Psoas muscle (tissue), 8 donors: ENCODE results near the gene RAP1B. TPM values are rescaled to one million over a fixed set of nuclear protein-coding genes. Genes with fewer than 3 reads are reported as not detected.
A peak's percentile ranks its signal among the peaks of the same experiment; 100 is the strongest.

Source experiments
- ATAC-seq, 4 donors: fragments of 200-7000 bp; cut with Tn5 transposase; one replicate each; pipeline ENCODE4 v1.9.1; 2020; ENCODE audit warnings: moderate library complexity in 3 of 4, mild to moderate bottlenecking in 2 of 4
- DNase-seq, 2 donors: peaks; one replicate each; pipeline ENCODE4 v3.0.0-alpha.2; 2020
- H3K27ac ChIP-seq: fragments of 200-600 bp; one replicate; pipeline ENCODE4 v1.8.0; 2022
- H3K27me3 ChIP-seq, 3 donors: fragments of 200-600 bp in 1 of 3; one replicate each; pipeline versions ENCODE4 v1.6.1 to v1.8.0; 2013 to 2022; ENCODE audit warnings: low read length in 2 of 3, mild to moderate bottlenecking in 2 of 3, moderate library complexity in 1 of 3; ENCODE audit not compliant: insufficient read depth in 3 of 3
- H3K36me3 ChIP-seq, 2 donors: fragments of 200-600 bp in 1 of 2; one replicate each; pipeline versions ENCODE4 v1.6.1 to v1.8.0; 2013 to 2022; ENCODE audit warnings: low read depth in 1 of 2, mild to moderate bottlenecking in 1 of 2, moderate library complexity in 1 of 2; ENCODE audit not compliant: insufficient read depth in 1 of 2
- H3K4me1 ChIP-seq: fragments of 200-600 bp; one replicate; pipeline ENCODE4 v1.8.0; 2022
- H3K4me3 ChIP-seq: fragments of 200-600 bp; one replicate; pipeline ENCODE4 v1.8.0; 2022; ENCODE audit warnings: mild to moderate bottlenecking
- H3K9me3 ChIP-seq: fragments of 200-600 bp; one replicate; pipeline ENCODE4 v1.8.0; 2022
- CTCF ChIP-seq: fragments of 200-600 bp; IDR thresholded peaks from one replicate; pipeline ENCODE4 v1.8.0; 2022; ENCODE audit warnings: antibody characterized with exemption
- WGBS, 3 donors: extraction: QIAGEN DNeasy Blood & Tissue Kit; methylation state at CpG; one replicate each; pipeline versions ENCODE4 v1.1.6 to v1.1.7; 2013; 5-methylcytosine and 5-hydroxymethylcytosine counted together
- intact Hi-C, 2 donors: fragments of 100-400 bp; cut with DNase I; formaldehyde crosslinking; loops; one replicate each; pipeline versions ENCODE4 v1.11.0 to v1.14.2; 2022
- polyA plus RNA-seq, 3 donors: library from polyadenylated mRNA; stranded (reverse); fragments of 200-250 nt; gene quantifications; one replicate each; pipeline ENCODE4 v1.2.3, GENCODE V29; 2013
- total RNA-seq, 4 donors: library from RNA; stranded (reverse); fragmentation: NEBNext Ultra II Directional in 2 of 4; extraction: Animal tissue kit (Norgen Biotek cat#: 25700) in 2 of 4; gene quantifications; one replicate each; pipeline versions ENCODE4 v1.2.1 to v1.2.4, GENCODE V29; 2021 to 2023
- donor health status: healthy with polysubstance abuse.
- donor health status: DM: no; HTN: no; CAD: no; lungs with moderate emphysema.
- donor health status: Bipolar disorder and iron deficiency.
- donor health status: healthy.
- donor health status: DM: yes; HTN: yes; CAD: no.
- donor health status: DM: no; HTN: no; CAD: no.
- donor health status: DM: no; HTN: no; CAD: no.
- donor health status: DM: yes; HTN: yes; CAD: no.

Gene RAP1B
- total and polyA plus RNA-seq, 7 donors, result 36.2 to 85.7 (median 59.0) TPM

GRCh38 chr12:68648179-68648578 is 37.5 kb downstream of the RAP1B start:
- TF ChIP-seq CTCF, result no peak
- no peak for ATAC-seq
- WGBS, 3 donors, result 75 to 95% (median 82%) methylated on average over 3 of the region's 3 CpGs
- Histone ChIP-seq H3K27ac (no peak overlapping the region), H3K36me3 (peaks cover 0 to 50% of the 10 kb centered on the region in 2 donors), H3K4me3 (no peak overlapping the region), H3K9me3 (no peaks in the 10 kb centered on the region), H3K27me3 (no peaks in the 10 kb centered on the region), H3K4me1 (peaks cover 12% of the 10 kb centered on the region)
- no peak for DNase-seq
- intact Hi-C loops, result no loop called here

GRCh38 chr12:68665016-68665569 is 54.4 kb downstream of the RAP1B start:
- Histone ChIP-seq H3K27me3 (no peaks in the 10 kb centered on the region), H3K36me3 (peaks cover 0 to 43% of the 10 kb centered on the region in 2 donors), H3K4me3 (no peak overlapping the region), H3K9me3 (no peaks in the 10 kb centered on the region), H3K27ac (no peak overlapping the region), H3K4me1 (peaks cover 4% of the 10 kb centered on the region)
- intact Hi-C loops, result loop anchor here in 1 of 2 donors (5.0 kb wide), 1 partner anchor 308 kb away; no protein-coding TSS in a partner anchor
- 55 to 75% (median 61%) methylated on average over 3 of the region's 3 CpGs for WGBS, 3 donors
- ATAC-seq (peak in 3 of 4 donors; percentile 60 to 76 (median 76)), DNase-seq (no peak)
- TF ChIP-seq CTCF, result peak; percentile 10

- Histone ChIP-seq H3K36me3 (peaks cover 0 to 23% of the 10 kb centered on the region in 2 donors), H3K9me3 (no peaks in the 10 kb centered on the region), H3K27ac (no peak overlapping the region), H3K4me3 (no peak overlapping the region), H3K4me1 (peaks cover 4% of the 10 kb centered on the region), H3K27me3 (no peaks in the 10 kb centered on the region)
- ATAC-seq (no peak), DNase-seq (no peak)
- intact Hi-C loops, result loop anchor here in 1 of 2 donors (5.0 kb wide), 1 partner anchor 310 kb away; no protein-coding TSS in a partner anchor
- no peak for TF ChIP-seq CTCF
- WGBS, 3 donors, result 80 to 93% (median 93%) methylated on average over 1 of the region's 1 CpG
Observed at GRCh38 chr12:68667291-68667690, 56.6 kb downstream of the RAP1B start.

- ATAC-seq (no peak), DNase-seq (no peak)
- TF ChIP-seq CTCF, result no peak
- Histone ChIP-seq H3K9me3 (no peaks in the 10 kb centered on the region), H3K36me3 (peaks cover 0 to 17% of the 10 kb centered on the region in 2 donors), H3K27me3 (no peaks in the 10 kb centered on the region), H3K4me3 (no peak overlapping the region), H3K27ac (no peak overlapping the region), H3K4me1 (peaks cover 4% of the 10 kb centered on the region)
- whole genome bisulfite sequencing, 3 donors, result 43 to 57% (median 51%) methylated on average over 1 of the region's 1 CpG
- intact Hi-C loops, result loop anchor here in 1 of 2 donors (5.0 kb wide), 1 partner anchor 311 kb away; no protein-coding TSS in a partner anchor
Observed at GRCh38 chr12:68667896-68668295, 57.2 kb downstream of the RAP1B start.

GRCh38 chr12:68671179-68671578 is 60.5 kb downstream of the RAP1B start:
- no peak overlapping the region for H3K27ac ChIP-seq
- no peaks in the 10 kb centered on the region for H3K36me3 ChIP-seq
- no peaks in the 10 kb centered on the region for H3K27me3 ChIP-seq
- intact Hi-C loops, result no loop called here
- TF ChIP-seq CTCF, result no peak
- WGBS, 3 donors, result 76 to 90% (median 87%) methylated on average over 4 of the region's 4 CpGs
- no peak for DNase-seq
- ATAC-seq, result no peak
- no peaks in the 10 kb centered on the region for H3K9me3 ChIP-seq
- H3K4me1 ChIP-seq, result no peaks in the 10 kb centered on the region
- H3K4me3 ChIP-seq, result no peak overlapping the region
